Measurements from ENCODE around the gene FAM162B.
"Not testable (repeated sequence)": the region's sequence is repeated elsewhere in the genome, so short reads cannot be mapped to it uniquely, and the experiment has no call there.

FAM162B gene

GRCh38 chr6:116764961-116765841 lies at the start of gene FAM162B:
TSS of gene FAM162B (minus strand) at chr6:116765719. CDS start at chr6:116765576, 143 bp downstream.
- DNase-seq (ENCODE audit: low read depth in 1 of 2, low spot score in 1 of 2): no peak

- DNase-seq (ENCODE audit: low read depth in 1 of 2, low spot score in 1 of 2): no peak
These were observed 46.6 kb upstream of the FAM162B start for GRCh38 chr6:116812051-116812650.

GRCh38 chr6:116801971-116802370 lies 36.5 kb upstream of the FAM162B start:
- no peak for DNase-seq (ENCODE audit: low read depth in 1 of 2, low spot score in 1 of 2)

GRCh38 chr6:116799945-116800344 lies 34.4 kb upstream of the FAM162B start:
- no peak for DNase-seq (ENCODE audit: low read depth in 1 of 2, low spot score in 1 of 2)

- no peak for DNase-seq (ENCODE audit: low read depth in 1 of 2, low spot score in 1 of 2)
These were observed 32.1 kb upstream of the FAM162B start for GRCh38 chr6:116797585-116797984.

GRCh38 chr6:116793224-116793623 lies 27.7 kb upstream of the FAM162B start:
- no peak for DNase-seq (ENCODE audit: low read depth in 1 of 2, low spot score in 1 of 2)

GRCh38 chr6:116783852-116784251 lies 18.3 kb upstream of the FAM162B start:
- DNase-seq (ENCODE audit: low read depth in 1 of 2, low spot score in 1 of 2): no peak

- DNase-seq (ENCODE audit: low read depth in 1 of 2, low spot score in 1 of 2): no peak
These were observed 14.2 kb upstream of the FAM162B start for GRCh38 chr6:116779573-116780164.

GRCh38 chr6:116773886-116774285 lies 8.4 kb upstream of the FAM162B start:
- no peak for DNase-seq (ENCODE audit: low read depth in 1 of 2, low spot score in 1 of 2)

- DNase-seq (ENCODE audit: low read depth in 1 of 2, low spot score in 1 of 2): no peak
These were observed 6.9 kb upstream of the FAM162B start for GRCh38 chr6:116772450-116772849.

- DNase-seq (ENCODE audit: low read depth in 1 of 2, low spot score in 1 of 2): no peak
These were observed 2.2 kb upstream of the FAM162B start for GRCh38 chr6:116767715-116768114.

- DNase-seq (ENCODE audit: low read depth in 1 of 2, low spot score in 1 of 2): no peak
These were observed 1.1 kb upstream of the FAM162B start for GRCh38 chr6:116766506-116767176.

GRCh38 chr6:116764629-116764960 lies 924 bp downstream of the FAM162B start:
- DNase-seq (ENCODE audit: low read depth in 1 of 2, low spot score in 1 of 2): no peak

- no peak for DNase-seq (ENCODE audit: low read depth in 1 of 2, low spot score in 1 of 2)
These were observed 1.5 kb downstream of the FAM162B start for GRCh38 chr6:116763906-116764628.

- DNase-seq (ENCODE audit: low read depth in 1 of 2, low spot score in 1 of 2): no peak
These were observed 2.5 kb downstream of the FAM162B start for GRCh38 chr6:116763048-116763447.

GRCh38 chr6:116762235-116762634 lies 3.3 kb downstream of the FAM162B start:
- DNase-seq (ENCODE audit: low read depth in 1 of 2, low spot score in 1 of 2): no peak

GRCh38 chr6:116761779-116762178 lies 3.7 kb downstream of the FAM162B start:
- no peak for DNase-seq (ENCODE audit: low read depth in 1 of 2, low spot score in 1 of 2)

GRCh38 chr6:116745176-116745575 lies 20.3 kb downstream of the FAM162B start:
- no peak for DNase-seq (ENCODE audit: low read depth in 1 of 2, low spot score in 1 of 2)

- no peak for DNase-seq (ENCODE audit: low read depth in 1 of 2, low spot score in 1 of 2)
These were observed 23.9 kb downstream of the FAM162B start for GRCh38 chr6:116741571-116741970.

- not testable (repeated sequence) for DNase-seq (ENCODE audit: low read depth in 1 of 2, low spot score in 1 of 2)
These were observed 25.0 kb downstream of the FAM162B start for GRCh38 chr6:116740486-116740885.

GRCh38 chr6:116737004-116737403 lies 28.5 kb downstream of the FAM162B start:
- DNase-seq (ENCODE audit: low read depth in 1 of 2, low spot score in 1 of 2): no peak

All from stimulated activated CD4-positive, alpha-beta T cell treated with anti-CD3 and anti-CD28 coated beads, Interleukin-15, amount 100 ng/mL, for 1 hour (primary cell).